Loucy (cell line): ENCODE data around the gene PLET1.

ENCODE experiments used
- H2AFZ ChIP-seq: fragments of 200-600 bp; sonication (generic); 2 replicates; pipeline ENCODE4 v1.6.0; 2016; ENCODE audit warnings: antibody characterized with exemption, mild to moderate bottlenecking, low read length, moderate library complexity
- H3F3A ChIP-seq: fragments of 200-600 bp; 2 replicates; pipeline ENCODE4 v1.6.0; 2016; ENCODE audit warnings: antibody characterized with exemption, low read depth, mild to moderate bottlenecking
- H3K27me3 ChIP-seq: fragments of 200-600 bp; sonication (generic); 2 replicates; pipeline ENCODE4 v1.6.1; 2014; ENCODE audit warnings: low read length, mild to moderate bottlenecking; ENCODE audit not compliant: insufficient read depth, poor library complexity, severe bottlenecking
- H3K36me3 ChIP-seq: fragments of 200-600 bp; sonication (generic); 2 replicates; pipeline ENCODE4 v1.6.1; 2016; ENCODE audit warnings: low read length; ENCODE audit not compliant: insufficient read depth
- H3K4me1 ChIP-seq: fragments of 200-600 bp; sonication (generic); 2 replicates; pipeline ENCODE4 v1.5.1; 2014; ENCODE audit warnings: low read length, mild to moderate bottlenecking; ENCODE audit not compliant: insufficient read depth, poor library complexity, severe bottlenecking
- H3K4me2 ChIP-seq: fragments of 200-600 bp; sonication (generic); 2 replicates; pipeline ENCODE4 v1.6.0; 2014; ENCODE audit warnings: antibody characterized with exemption, low read length, low read depth, mild to moderate bottlenecking; ENCODE audit not compliant: poor library complexity, severe bottlenecking
- H3K4me3 ChIP-seq: fragments of 200-600 bp; sonication (generic); 2 replicates; pipeline ENCODE4 v1.5.1; 2014; ENCODE audit warnings: low read length, mild to moderate bottlenecking, mixed read lengths; ENCODE audit not compliant: poor library complexity, severe bottlenecking
- H3K79me2 ChIP-seq: fragments of 200-600 bp; sonication (generic); 2 replicates; pipeline ENCODE4 v1.6.1; 2014; ENCODE audit warnings: low read length; ENCODE audit not compliant: insufficient read depth
- H3K9ac ChIP-seq: fragments of 200-600 bp; sonication (generic); 2 replicates; pipeline ENCODE4 v1.6.0; 2014; ENCODE audit warnings: mild to moderate bottlenecking, low read depth, low read length, moderate library complexity; ENCODE audit not compliant: poor library complexity, severe bottlenecking
- H3K9me2 ChIP-seq: fragments of 200-600 bp; sonication (generic); replicated peaks from 2 replicates; pipeline ENCODE4 v1.6.1; 2016; ENCODE audit warnings: low read depth, low read length, mixed read lengths
- H3K9me3 ChIP-seq: fragments of 200-600 bp; sonication (generic); 2 replicates; pipeline ENCODE4 v1.6.1; 2014; ENCODE audit warnings: mild to moderate bottlenecking, antibody characterized with exemption, low read length, low read depth; ENCODE audit not compliant: insufficient read depth
- H4K20me1 ChIP-seq: fragments of 200-600 bp; sonication (generic); 2 replicates; pipeline ENCODE4 v1.6.0; 2014; ENCODE audit warnings: antibody characterized with exemption, low read length, mild to moderate bottlenecking; ENCODE audit not compliant: insufficient read depth, poor library complexity, severe bottlenecking
- EZH2phosphoT487 ChIP-seq: fragments of 200-600 bp; IDR thresholded peaks from 2 replicates; pipeline ENCODE4 v1.6.1; 2018; ENCODE audit warnings: antibody characterized with exemption, mild to moderate bottlenecking, moderate library complexity, borderline replicate concordance
- TF ChIP-seq, protein P1 (sequence below): fragments of 200-600 bp; sonication (generic); conservative IDR thresholded peaks from 2 replicates; pipeline ENCODE4 v1.5.1; 2014; ENCODE audit warnings: mild to moderate bottlenecking, antibody characterized with exemption, low read length

Gene PLET1

DNA sequence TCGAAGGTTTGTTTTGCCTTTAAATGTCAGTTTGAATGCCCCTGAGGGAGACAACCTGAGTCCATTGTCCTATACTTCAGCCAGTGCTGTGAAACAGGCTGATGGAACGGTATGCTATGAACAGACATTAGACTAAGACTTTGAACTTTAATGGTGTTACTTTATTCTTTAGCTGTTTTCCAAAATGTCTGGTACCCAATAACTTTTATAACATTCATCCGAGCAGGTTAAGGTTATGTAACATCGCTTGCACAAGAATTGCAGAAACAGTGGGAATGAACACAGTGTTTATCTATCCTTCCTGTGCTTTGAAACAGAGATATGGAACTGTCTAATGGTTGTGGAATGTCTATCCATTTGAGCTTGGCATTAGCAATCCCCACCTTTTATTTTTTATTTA, 46.9 kb downstream of the PLET1 start:
- TF ChIP-seq EZH2phosphoT487, result no peak
- TF ChIP-seq, protein P1, sequence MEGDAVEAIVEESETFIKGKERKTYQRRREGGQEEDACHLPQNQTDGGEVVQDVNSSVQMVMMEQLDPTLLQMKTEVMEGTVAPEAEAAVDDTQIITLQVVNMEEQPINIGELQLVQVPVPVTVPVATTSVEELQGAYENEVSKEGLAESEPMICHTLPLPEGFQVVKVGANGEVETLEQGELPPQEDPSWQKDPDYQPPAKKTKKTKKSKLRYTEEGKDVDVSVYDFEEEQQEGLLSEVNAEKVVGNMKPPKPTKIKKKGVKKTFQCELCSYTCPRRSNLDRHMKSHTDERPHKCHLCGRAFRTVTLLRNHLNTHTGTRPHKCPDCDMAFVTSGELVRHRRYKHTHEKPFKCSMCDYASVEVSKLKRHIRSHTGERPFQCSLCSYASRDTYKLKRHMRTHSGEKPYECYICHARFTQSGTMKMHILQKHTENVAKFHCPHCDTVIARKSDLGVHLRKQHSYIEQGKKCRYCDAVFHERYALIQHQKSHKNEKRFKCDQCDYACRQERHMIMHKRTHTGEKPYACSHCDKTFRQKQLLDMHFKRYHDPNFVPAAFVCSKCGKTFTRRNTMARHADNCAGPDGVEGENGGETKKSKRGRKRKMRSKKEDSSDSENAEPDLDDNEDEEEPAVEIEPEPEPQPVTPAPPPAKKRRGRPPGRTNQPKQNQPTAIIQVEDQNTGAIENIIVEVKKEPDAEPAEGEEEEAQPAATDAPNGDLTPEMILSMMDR, result no peak
- Histone ChIP-seq H3F3A (no peaks in the 10 kb centered on the region), H3K4me2 (no peak overlapping the region), H3K4me3 (no peak overlapping the region), H3K27me3 (no peaks in the 10 kb centered on the region), H3K4me1 (peaks cover 16% of the 10 kb centered on the region), H3K79me2 (no peaks in the 10 kb centered on the region), H3K9ac (no peak overlapping the region), H2AFZ (no peak overlapping the region), H3K9me2 (no peaks in the 10 kb centered on the region), H4K20me1 (no peaks in the 10 kb centered on the region), H3K36me3 (no peaks in the 10 kb centered on the region), H3K9me3 (no peaks in the 10 kb centered on the region)

DNA sequence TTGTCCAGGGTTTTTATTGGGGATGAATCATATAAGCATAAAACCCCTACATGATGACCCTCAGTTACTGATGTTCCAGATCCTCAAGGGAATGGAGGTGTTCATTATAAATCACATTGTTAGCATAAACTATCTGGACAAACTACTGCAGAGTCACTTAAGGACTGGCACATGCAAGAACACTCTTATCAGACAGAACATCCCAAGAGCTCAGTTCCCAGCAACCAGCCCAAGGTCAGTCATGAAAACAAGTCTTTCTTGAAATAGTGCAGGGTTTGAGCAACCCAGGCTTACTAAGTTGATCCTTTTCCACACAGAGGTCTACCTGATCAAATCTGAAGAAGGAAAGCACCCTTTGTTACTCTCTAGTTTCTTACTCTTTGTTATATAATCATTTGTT, 48.0 kb downstream of the PLET1 start:
- Histone ChIP-seq H4K20me1 (no peaks in the 10 kb centered on the region), H3K9ac (no peak overlapping the region), H3F3A (no peaks in the 10 kb centered on the region), H3K9me3 (no peaks in the 10 kb centered on the region), H3K4me1 (peaks cover 16% of the 10 kb centered on the region), H3K36me3 (no peaks in the 10 kb centered on the region), H2AFZ (no peak overlapping the region), H3K79me2 (no peaks in the 10 kb centered on the region), H3K4me2 (no peak overlapping the region), H3K27me3 (no peaks in the 10 kb centered on the region), H3K9me2 (no peaks in the 10 kb centered on the region), H3K4me3 (no peak overlapping the region)
- TF ChIP-seq, protein P1, result no peak
- TF ChIP-seq EZH2phosphoT487, result no peak

DNA sequence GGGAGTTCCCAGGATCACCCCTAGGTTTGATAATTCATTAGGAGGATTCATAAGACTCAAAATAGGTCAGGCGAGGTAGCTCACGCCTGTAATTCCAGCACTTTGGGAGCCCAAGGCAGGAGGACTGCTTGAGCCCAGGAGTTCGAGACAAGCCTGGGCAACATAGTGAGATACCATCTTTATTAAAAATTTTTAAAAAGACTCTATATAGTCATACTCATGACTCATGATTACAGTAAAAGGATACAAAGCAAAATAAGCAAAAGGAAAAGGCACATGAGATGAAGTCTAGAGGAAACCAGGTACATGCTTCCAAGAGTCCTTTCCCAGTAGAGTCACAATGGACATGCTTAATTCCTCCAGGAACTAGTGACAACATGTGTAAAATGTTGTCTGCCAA, 48.4 kb downstream of the PLET1 start:
- no peaks in the 10 kb centered on the region for H3K79me2 ChIP-seq
- no peak for TF ChIP-seq EZH2phosphoT487
- no peak overlapping the region for H3K4me3 ChIP-seq
- H3K9me2 ChIP-seq, result no peaks in the 10 kb centered on the region
- H4K20me1 ChIP-seq, result no peaks in the 10 kb centered on the region
- no peaks in the 10 kb centered on the region for H3K9me3 ChIP-seq
- H3K36me3 ChIP-seq, result no peaks in the 10 kb centered on the region
- H3K4me2 ChIP-seq, result peak overlapping the region; percentile 60
- no peak overlapping the region for H2AFZ ChIP-seq
- peaks cover 16% of the 10 kb centered on the region for H3K4me1 ChIP-seq
- no peaks in the 10 kb centered on the region for H3F3A ChIP-seq
- no peaks in the 10 kb centered on the region for H3K27me3 ChIP-seq
- H3K9ac ChIP-seq, result no peak overlapping the region

DNA sequence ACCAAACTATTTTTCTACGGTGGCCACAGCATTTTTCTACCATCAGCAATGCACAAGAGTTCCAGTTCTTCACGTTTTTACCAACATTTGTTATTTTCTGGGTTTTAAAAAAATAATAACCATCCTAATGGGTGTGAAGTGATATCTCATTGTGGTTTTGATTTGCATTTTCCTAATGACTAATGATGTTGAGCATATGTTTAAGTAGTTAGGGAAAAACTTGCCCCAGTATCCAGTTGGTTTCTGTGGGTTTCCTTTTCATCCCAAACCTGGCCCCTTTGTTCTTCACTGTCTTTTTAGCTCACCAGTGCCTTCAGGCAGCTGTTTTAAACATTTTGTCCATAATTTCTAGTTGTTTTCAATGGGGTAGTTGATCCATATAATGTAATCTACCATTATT, 49.1 kb downstream of the PLET1 start:
- Histone ChIP-seq H4K20me1 (no peaks in the 10 kb centered on the region), H3K4me3 (no peak overlapping the region), H3F3A (no peaks in the 10 kb centered on the region), H3K4me2 (peak overlapping the region; percentile 60), H3K9ac (no peak overlapping the region), H3K79me2 (no peaks in the 10 kb centered on the region), H3K27me3 (no peaks in the 10 kb centered on the region), H3K9me2 (no peaks in the 10 kb centered on the region), H2AFZ (no peak overlapping the region), H3K4me1 (peaks cover 16% of the 10 kb centered on the region), H3K36me3 (no peaks in the 10 kb centered on the region), H3K9me3 (no peaks in the 10 kb centered on the region)
- TF ChIP-seq, protein P1, result no peak
- no peak for TF ChIP-seq EZH2phosphoT487
